Measurements from ENCODE around the gene GPC6.

Gene GPC6

DNA sequence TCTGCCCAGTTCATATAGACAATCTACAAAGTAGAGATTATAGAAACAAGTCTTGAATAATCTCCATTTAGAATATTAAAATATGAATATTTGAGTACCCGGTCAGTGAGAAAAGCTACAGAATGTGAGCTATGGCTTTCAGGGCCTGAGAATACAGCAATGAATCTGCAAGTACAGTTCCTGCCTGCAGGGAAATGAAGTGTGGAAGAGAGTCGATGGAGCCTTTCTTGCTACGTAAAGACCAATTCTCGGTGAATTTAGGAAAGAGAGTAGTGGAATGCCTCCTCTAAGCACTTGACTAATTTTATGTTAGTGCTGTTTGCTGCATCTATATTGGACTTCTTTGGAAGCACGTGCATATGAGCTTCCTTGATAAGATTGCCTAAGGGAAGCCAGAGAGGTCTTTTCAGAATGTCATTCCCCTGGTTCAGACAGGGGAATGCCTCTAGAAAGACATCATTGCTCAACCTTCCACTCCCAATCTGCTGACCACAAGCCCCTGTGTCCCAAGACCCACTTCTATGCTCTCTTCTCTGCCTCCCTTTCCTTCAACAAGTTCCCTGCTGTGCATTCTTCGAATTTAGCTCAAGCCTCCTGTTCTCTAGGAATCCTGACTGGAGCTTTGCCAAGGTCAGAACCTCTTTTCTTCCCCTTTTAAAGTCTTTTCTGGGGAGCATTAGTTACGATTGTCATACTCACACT lies 41.9 kb downstream of the GPC6 start:
- no peak for DNase-seq (ENCODE audit: low read depth)

DNA sequence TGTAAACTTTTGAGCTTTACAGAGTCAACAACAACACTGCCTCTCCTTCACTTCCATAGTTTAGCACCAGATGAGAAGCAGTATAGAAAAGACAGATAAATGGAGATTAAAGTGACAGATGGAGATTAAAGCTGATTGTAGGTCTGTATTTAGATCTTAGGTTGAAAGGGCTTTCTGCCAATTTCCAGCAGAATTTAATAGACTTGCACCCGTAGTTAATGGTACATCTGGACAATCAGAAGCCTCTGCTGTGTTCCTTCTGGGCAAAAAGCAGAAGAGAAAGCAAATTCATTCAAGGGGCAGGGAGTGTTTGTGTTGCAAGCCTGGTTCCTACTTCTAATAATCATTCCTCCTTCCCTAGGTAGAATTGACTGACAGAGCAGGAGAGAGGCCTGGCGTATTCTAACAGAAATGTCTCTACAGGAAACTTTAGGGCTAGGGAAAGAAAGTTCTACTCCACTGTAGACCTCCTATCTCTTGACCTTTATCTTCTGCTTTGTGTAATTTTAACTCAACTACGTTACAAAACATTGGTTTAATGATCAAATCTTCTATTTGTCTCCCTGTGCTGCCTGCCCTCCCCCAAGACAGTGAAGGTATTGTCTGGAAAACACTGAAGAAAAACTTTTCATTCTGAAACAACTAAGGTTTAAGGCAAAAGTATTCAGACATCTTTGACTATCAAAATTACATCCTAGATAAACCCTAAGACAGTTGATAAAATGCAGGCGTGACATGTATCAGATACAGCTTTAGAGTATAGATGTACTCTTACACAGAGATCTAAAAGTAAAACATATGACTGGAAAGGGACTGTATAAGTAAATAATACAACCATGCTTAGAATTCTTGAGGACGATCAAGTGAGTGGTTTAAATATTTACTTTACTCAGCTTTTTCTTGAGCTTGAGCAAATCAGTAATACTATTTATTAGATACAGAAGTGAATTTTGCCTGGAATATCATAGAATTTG lies 44.4 kb downstream of the GPC6 start:
- no peak for DNase-seq (ENCODE audit: low read depth)

DNA sequence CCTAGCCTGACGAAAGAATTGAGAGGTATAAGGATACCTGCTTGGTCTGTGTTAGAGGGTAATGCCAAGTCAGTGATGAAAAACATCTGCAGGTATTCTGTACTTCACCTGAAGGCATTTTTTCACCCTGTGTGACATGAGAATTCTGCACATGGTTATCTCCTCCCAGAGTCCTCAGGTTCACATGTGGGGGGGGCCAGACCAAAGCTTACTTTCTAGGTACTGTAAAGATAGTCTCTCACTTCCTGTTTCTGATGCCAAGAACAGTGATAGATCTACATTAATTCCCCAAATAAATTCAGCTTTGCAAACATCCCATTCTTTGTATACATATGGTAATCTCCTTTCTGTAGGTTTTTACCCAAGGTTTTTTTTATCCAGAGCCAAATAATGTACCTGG lies 53.4 kb downstream of the GPC6 start:
- DNase-seq (ENCODE audit: low read depth): no peak

- no peak for DNase-seq (ENCODE audit: low read depth)
Measured at GRCh38 chr13:93280688-93281087, 54.1 kb downstream of the GPC6 start.

GRCh38 chr13:93283255-93283654 lies 56.6 kb downstream of the GPC6 start:
- DNase-seq (ENCODE audit: low read depth): no peak

GRCh38 chr13:93284064-93284463 lies 57.5 kb downstream of the GPC6 start:
- DNase-seq (ENCODE audit: low read depth): no peak

DNA sequence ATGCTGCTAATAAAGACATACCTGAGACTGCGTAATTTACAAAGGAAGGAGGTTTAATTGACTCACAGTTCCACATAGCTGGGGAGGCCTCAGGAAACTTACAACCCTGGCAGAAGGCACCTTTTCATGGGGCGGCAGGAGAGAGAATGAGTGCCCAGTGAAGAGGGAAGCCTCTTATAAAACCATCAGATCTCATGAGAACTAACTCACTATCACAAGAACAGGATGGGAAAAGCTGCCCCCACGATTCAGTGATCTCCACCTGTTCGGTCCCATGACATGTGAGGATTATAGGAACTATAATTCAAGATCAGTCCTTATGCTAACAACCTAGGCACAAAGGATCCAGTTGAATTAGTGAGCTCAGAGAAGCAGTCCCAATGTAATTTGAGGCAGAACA lies 59.4 kb downstream of the GPC6 start:
- DNase-seq (ENCODE audit: low read depth): no peak

- DNase-seq (ENCODE audit: low read depth): no peak
Measured at GRCh38 chr13:93289053-93289452, 62.4 kb downstream of the GPC6 start.

GRCh38 chr13:93289842-93290241 lies 63.2 kb downstream of the GPC6 start:
- no peak for DNase-seq (ENCODE audit: low read depth)

GRCh38 chr13:93290503-93290902 lies 63.9 kb downstream of the GPC6 start:
- no peak for DNase-seq (ENCODE audit: low read depth)

- no peak for DNase-seq (ENCODE audit: low read depth)
Measured at GRCh38 chr13:93292366-93292765, 65.8 kb downstream of the GPC6 start.

GRCh38 chr13:93293710-93294109 lies 67.1 kb downstream of the GPC6 start:
- DNase-seq (ENCODE audit: low read depth): no peak

- no peak for DNase-seq (ENCODE audit: low read depth)
Measured at GRCh38 chr13:93296584-93296983, 70.0 kb downstream of the GPC6 start.

GRCh38 chr13:93298713-93299112 lies 72.1 kb downstream of the GPC6 start:
- no peak for DNase-seq (ENCODE audit: low read depth)

DNA sequence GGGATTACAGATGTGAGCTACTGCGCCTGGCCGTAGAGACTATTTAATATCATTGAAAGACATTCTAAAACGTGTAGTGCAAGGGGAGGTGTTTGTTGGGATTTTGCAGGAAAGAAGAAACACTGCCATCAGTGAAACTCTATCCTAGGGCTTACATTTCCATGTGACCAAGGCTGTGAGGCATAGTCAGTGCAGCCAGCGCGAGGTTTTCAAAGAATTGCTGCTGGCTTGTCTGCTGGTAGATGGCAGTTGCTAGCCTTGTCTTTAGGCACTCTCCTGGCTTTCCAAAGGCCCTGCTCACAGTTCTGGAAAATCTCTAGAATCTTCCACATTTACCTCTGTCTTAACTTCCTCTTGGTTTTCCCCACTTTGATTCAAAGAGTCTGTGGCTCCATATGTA lies 77.5 kb downstream of the GPC6 start:
- no peak for DNase-seq (ENCODE audit: low read depth)

- no peak for DNase-seq (ENCODE audit: low read depth)
Measured at GRCh38 chr13:93304868-93305613, 78.4 kb downstream of the GPC6 start.

DNA sequence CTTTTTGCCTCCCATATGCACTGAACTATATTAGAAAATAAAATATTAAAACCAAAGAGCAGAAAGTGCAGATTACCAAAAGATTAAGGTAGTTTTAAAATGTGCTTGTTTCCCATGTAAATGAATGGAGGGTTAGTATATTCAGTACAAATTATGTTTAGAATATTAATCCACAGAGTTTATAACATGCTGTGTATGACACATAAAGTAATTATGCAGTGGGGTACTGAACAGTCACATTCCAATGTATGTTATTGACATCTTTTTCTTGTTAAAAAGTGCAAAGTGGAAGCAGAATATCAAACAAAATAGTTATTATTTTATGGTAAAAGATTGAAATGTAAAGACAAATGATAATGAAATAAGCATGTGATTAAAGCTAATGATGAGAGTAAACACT lies 79.3 kb downstream of the GPC6 start:
- DNase-seq (ENCODE audit: low read depth): no peak

DNA sequence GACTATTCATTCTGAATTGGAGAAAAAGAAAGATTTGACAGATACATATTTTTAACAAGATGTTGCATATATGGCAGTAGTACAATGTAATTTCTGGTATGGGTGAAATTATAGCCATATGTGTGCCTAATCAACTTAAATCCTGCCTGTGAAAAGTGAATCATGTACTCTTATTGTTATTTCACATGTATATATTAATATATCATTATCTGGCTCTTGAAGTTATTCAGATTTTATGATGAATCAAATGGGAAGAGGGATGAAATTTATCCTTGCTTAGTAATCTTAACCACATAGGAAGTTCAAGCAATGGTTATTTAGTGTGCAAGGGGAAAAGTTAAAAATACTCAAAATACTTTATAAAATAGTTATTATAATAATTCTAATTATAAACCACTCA lies 80.5 kb downstream of the GPC6 start:
- no peak for DNase-seq (ENCODE audit: low read depth)

DNA sequence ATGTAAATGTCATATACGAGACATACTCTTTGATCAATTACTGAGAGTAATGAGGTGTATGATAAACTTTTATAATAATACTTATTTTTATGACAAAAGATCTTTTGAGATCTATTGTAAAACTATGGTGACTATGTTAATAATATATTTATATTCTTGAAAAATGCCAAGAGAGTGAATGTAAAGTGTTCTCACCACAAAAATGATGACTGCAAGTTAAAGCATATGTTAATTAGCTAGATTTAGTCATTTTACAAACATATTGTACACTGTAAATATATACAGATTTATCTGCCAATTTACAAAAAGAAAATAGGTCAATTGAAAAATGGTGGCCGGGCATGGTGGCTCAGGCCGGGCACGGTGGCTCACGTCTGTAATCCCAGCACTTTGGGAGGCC lies 81.0 kb downstream of the GPC6 start:
- DNase-seq (ENCODE audit: low read depth): no peak

DNA sequence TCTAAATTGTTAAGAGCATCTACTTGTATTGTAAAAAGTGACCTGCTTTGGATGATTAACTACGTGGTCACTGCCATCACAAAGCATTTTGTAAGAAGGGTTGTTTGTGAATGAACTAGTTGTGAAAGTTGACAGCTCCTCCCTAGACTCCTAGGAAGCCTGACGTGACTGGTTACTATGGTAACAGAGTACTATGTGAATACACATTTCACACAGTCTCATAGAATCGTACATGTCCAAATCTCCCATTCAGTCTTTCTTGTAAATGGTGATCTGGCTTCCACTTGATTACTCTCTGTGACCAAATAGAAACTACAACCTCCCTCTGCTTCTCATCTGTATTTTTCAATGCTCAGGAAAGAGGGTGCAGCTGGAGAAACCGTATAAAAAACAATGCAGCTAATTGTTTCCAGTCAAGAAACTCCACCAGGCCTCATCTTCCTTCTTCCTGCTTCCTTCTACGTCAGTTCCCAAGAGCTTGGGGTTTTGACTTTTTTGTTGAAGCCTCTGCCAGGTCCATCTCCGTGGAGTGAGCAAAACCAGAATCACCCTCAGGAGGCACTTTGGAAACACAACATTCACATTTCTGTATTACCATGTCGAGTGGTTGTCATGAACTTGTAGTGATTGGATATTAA lies 83.4 kb downstream of the GPC6 start:
- no peak for DNase-seq (ENCODE audit: low read depth)

DNA sequence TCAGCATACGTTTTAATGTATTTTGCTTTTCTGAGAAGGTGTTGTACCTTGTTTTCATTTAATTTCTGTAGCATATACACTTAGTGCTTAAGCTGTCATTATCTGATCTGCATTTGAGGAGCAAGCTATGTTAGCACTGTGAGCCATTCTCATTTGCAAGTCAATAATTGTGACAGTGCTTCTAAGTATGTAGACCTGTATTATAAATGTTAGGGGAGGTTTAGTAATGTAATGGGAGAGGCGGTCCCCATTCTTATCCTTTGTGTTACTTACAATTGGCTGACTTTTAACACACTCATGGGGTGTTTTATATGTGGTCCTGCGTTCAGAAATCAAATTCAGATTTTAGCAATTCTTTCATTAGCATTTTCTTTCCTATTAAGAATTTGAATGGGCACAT lies 90.2 kb downstream of the GPC6 start:
- DNase-seq (ENCODE audit: low read depth): no peak

Data from stimulated activated CD8-positive, alpha-beta memory T cell treated with anti-CD3 and anti-CD28 coated beads, Interleukin-12 subunit alpha, Interleukin-12 subunit beta, amount 100 ng/mL, for 1 hour (primary cell).